Measurements from ENCODE around the gene CLN6. TPM values are rescaled to one million over a fixed set of nuclear protein-coding genes. Genes with fewer than 3 reads are reported as not detected.
A peak's percentile ranks its signal among the peaks of the same experiment; 100 is the strongest.

CLN6 gene
- total RNA-seq, 1 donor: 15.2 TPM

DNA sequence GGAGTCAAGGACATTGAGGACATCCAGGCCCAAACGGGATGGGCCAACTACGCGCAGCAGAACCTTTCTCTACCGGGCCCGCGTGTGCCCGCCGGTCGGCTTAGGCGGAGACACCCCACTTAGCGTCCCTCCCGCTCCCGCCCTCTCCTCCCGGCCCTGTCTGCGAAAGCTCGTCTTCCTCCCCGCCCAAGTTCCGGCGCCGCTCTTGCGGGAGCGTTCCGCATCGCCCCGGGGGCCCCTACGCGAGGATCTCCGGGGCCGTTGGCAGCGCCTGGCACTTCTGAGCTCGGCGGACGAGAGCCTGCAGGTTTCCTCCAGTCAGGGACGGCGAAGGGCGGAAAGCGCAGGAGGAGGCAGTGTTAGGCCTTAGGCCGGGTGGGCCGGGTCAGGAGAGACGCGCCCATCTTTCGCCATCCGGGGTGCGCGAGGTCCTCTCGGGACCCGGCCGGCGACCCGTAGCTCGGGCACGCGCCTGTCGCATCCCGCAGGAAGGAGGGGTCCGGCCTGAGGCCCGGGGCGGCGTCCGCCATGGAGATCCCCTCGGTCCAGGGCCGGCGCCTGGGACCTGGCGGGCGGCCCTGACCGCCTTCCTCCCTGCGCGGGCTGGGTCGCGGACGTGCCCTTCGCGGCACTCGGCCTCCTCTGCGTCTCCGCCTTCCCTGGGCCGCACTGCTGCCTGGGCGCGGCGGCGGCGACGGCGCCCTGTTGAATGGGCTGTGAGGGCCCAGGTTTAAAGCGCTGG lies 48.2 kb upstream of the CLN6 start, which contains the start of gene FEM1B:
FEM1B (plus strand) TSS at position 143 of the 742 bp plus-strand sequence. CDS start 673 bp downstream, outside the sequence.
- peaks cover 63% of the 10 kb centered on the region for H3K4me1 ChIP-seq (ENCODE audit: insufficient read depth, low read length)

DNA sequence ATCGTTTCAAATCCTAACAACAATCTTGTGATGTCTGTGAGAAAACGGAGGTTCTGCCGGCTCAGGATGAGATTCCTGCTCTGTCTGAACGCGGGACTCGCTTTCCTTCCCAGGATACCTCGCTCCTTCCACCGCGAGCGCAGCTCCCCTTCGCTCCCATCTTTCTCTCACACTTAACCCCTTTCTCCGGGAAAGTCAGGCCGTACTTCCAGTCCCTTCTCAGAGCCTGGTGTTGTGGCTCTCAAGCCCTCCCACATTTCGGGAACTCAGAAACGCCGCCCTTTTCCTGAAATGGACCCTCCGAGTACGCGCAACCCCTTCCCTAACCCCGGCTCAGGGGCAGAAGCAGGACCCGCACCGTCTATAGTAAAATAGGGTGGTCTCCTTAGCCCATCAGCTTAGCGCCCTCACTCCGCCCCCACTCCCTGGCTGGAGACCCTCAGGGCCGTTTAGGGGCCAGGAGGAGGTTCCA lies 47.6 kb upstream of the CLN6 start:
- Histone ChIP-seq H3K4me1 (ENCODE audit: insufficient read depth, low read length) (peaks cover 65% of the 10 kb centered on the region), H3K4me2 (ENCODE audit: insufficient read depth, low read length) (peak overlapping the region; percentile 97), H3K27me3 (ENCODE audit: insufficient read depth, low read length) (no peaks in the 10 kb centered on the region), H3K4me3 (ENCODE audit: insufficient read depth, low read length) (peak overlapping the region; percentile 91), H3K27ac (ENCODE audit: low read depth, low read length) (peak overlapping the region; percentile 87), H3K79me2 (ENCODE audit: insufficient read depth, low read length) (peaks cover 51% of the 10 kb centered on the region), H3K9me3 (ENCODE audit: low read depth, low read length) (no peaks in the 10 kb centered on the region), H2AFZ (ENCODE audit: low read length) (peak overlapping the region; percentile 91), H4K20me1 (ENCODE audit: insufficient read depth, low read length) (peaks cover 39% of the 10 kb centered on the region), H3K36me3 (ENCODE audit: insufficient read depth, low read length) (no peaks in the 10 kb centered on the region)
- TF ChIP-seq, protein P1, sequence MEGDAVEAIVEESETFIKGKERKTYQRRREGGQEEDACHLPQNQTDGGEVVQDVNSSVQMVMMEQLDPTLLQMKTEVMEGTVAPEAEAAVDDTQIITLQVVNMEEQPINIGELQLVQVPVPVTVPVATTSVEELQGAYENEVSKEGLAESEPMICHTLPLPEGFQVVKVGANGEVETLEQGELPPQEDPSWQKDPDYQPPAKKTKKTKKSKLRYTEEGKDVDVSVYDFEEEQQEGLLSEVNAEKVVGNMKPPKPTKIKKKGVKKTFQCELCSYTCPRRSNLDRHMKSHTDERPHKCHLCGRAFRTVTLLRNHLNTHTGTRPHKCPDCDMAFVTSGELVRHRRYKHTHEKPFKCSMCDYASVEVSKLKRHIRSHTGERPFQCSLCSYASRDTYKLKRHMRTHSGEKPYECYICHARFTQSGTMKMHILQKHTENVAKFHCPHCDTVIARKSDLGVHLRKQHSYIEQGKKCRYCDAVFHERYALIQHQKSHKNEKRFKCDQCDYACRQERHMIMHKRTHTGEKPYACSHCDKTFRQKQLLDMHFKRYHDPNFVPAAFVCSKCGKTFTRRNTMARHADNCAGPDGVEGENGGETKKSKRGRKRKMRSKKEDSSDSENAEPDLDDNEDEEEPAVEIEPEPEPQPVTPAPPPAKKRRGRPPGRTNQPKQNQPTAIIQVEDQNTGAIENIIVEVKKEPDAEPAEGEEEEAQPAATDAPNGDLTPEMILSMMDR (IDR thresholded peaks at IDR 0.05; ENCODE audit: extremely low read depth, low read depth, low read length): no peak
- peak; percentile 48 for DNase-seq (ENCODE audit: insufficient read length, low spot score, missing footprints)

More for the DNA sequence above, 48.2 kb upstream of the CLN6 start, which contains the start of gene FEM1B:
- TF ChIP-seq, protein P1 (IDR thresholded peaks at IDR 0.05; ENCODE audit: extremely low read depth, low read depth, low read length): no peak
- Histone ChIP-seq H3K79me2 (ENCODE audit: insufficient read depth, low read length) (peaks cover 57% of the 10 kb centered on the region), H3K4me3 (ENCODE audit: insufficient read depth, low read length) (peak within 1 kb of the TSS; percentile 91), H3K27ac (ENCODE audit: low read depth, low read length) (peak within 1 kb of the TSS; percentile 87), H3K4me2 (ENCODE audit: insufficient read depth, low read length) (peak within 1 kb of the TSS; percentile 97), H2AFZ (ENCODE audit: low read length) (peak within 1 kb of the TSS; percentile 91), H3K27me3 (ENCODE audit: insufficient read depth, low read length) (no peaks in the 10 kb centered on the region), H3K9me3 (ENCODE audit: low read depth, low read length) (no peaks in the 10 kb centered on the region), H4K20me1 (ENCODE audit: insufficient read depth, low read length) (peaks cover 44% of the 10 kb centered on the region), H3K36me3 (ENCODE audit: insufficient read depth, low read length) (no peaks in the 10 kb centered on the region)
- DNase-seq (ENCODE audit: insufficient read length, low spot score, missing footprints): peak; percentile 94

- H3K27ac ChIP-seq (ENCODE audit: low read depth, low read length): peak overlapping the region; percentile 87
- no peaks in the 10 kb centered on the region for H3K27me3 ChIP-seq (ENCODE audit: insufficient read depth, low read length)
- TF ChIP-seq, protein P1 (IDR thresholded peaks at IDR 0.05; ENCODE audit: extremely low read depth, low read depth, low read length): no peak
- H2AFZ ChIP-seq (ENCODE audit: low read length): peak overlapping the region; percentile 91
- H3K79me2 ChIP-seq (ENCODE audit: insufficient read depth, low read length): peaks cover 46% of the 10 kb centered on the region
- no peaks in the 10 kb centered on the region for H3K9me3 ChIP-seq (ENCODE audit: low read depth, low read length)
- H3K4me3 ChIP-seq (ENCODE audit: insufficient read depth, low read length): peak overlapping the region; percentile 91
- H3K4me2 ChIP-seq (ENCODE audit: insufficient read depth, low read length): peak overlapping the region; percentile 97
- peaks cover 65% of the 10 kb centered on the region for H3K4me1 ChIP-seq (ENCODE audit: insufficient read depth, low read length)
- DNase-seq (ENCODE audit: insufficient read length, low spot score, missing footprints): peak; percentile 60
- H4K20me1 ChIP-seq (ENCODE audit: insufficient read depth, low read length): peaks cover 34% of the 10 kb centered on the region
- H3K36me3 ChIP-seq (ENCODE audit: insufficient read depth, low read length): no peaks in the 10 kb centered on the region
These were observed 47.1 kb upstream of the CLN6 start for GRCh38 chr15:68276668-68277067.

DNA sequence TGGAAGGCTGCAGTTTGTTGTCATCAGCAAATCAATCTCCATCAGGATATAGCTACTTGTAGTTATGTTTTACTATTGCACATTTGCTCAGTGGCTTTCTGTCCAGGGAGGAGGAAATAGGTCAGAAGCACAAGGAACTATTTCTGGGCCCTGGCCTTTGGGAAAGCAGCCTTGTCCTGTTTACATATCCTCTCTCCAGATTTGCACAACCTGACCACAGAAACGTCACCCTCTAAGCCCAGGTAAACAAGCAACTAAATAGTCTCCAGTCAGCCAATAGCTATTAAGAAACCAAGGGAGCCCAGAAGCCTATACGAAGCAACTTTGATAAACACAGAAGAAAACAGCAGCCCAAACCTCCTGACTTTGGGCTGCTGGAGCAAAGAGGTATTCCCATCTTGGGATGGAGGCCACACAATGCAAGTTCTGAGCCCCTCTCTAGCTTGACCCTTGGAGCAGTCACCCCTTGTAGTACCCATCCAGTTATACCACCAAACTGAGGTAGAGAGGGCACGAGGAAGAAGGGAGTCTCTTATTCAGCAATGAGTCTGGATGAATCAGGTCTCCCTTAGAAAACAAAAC lies 45.7 kb upstream of the CLN6 start:
- H2AFZ ChIP-seq (ENCODE audit: low read length): no peak overlapping the region
- H3K9me3 ChIP-seq (ENCODE audit: low read depth, low read length): no peaks in the 10 kb centered on the region
- TF ChIP-seq, protein P1 (IDR thresholded peaks at IDR 0.05; ENCODE audit: extremely low read depth, low read depth, low read length): no peak
- H3K4me1 ChIP-seq (ENCODE audit: insufficient read depth, low read length): peaks cover 62% of the 10 kb centered on the region
- no peak for DNase-seq (ENCODE audit: insufficient read length, low spot score, missing footprints)
- no peak overlapping the region for H3K4me2 ChIP-seq (ENCODE audit: insufficient read depth, low read length)
- H3K4me3 ChIP-seq (ENCODE audit: insufficient read depth, low read length): no peak overlapping the region
- no peaks in the 10 kb centered on the region for H3K36me3 ChIP-seq (ENCODE audit: insufficient read depth, low read length)
- peaks cover 32% of the 10 kb centered on the region for H3K79me2 ChIP-seq (ENCODE audit: insufficient read depth, low read length)
- H4K20me1 ChIP-seq (ENCODE audit: insufficient read depth, low read length): peaks cover 20% of the 10 kb centered on the region
- H3K27me3 ChIP-seq (ENCODE audit: insufficient read depth, low read length): no peaks in the 10 kb centered on the region
- H3K27ac ChIP-seq (ENCODE audit: low read depth, low read length): no peak overlapping the region
